ENCODE data around the gene AOPEP. TPM values are rescaled to one million over a fixed set of nuclear protein-coding genes. Genes with fewer than 3 reads are reported as not detected.

AOPEP gene
- total RNA-seq, 1 donor from 2014 or later: 175 TPM

- DNase-seq: no peak
- TF ChIP-seq CTCF (IDR thresholded peaks at IDR 0.05; ENCODE audit: borderline replicate concordance): no peak
- intact Hi-C loops (cut with micrococcal nuclease): no loop called here
- Histone ChIP-seq H3K9me3 (replicated peaks) (no peaks in the 10 kb centered on the region), H3K27me3 (ENCODE audit: low read depth) (no peaks in the 10 kb centered on the region), H3K27ac (replicated peaks) (no peak overlapping the region), H3K4me1 (no peaks in the 10 kb centered on the region), H3K36me3 (no peaks in the 10 kb centered on the region), H3K4me3 (no peak overlapping the region)
These were observed 22.9 kb upstream of the AOPEP start for GRCh38 chr9:94703488-94704140.

GRCh38 chr9:94705162-94705702 is 21.3 kb upstream of the AOPEP start:
- no peak for DNase-seq
- no peak overlapping the region for H3K4me3 ChIP-seq
- intact Hi-C loops (cut with micrococcal nuclease): no loop called here
- no peaks in the 10 kb centered on the region for H3K4me1 ChIP-seq
- no peak for TF ChIP-seq CTCF (IDR thresholded peaks at IDR 0.05; ENCODE audit: borderline replicate concordance)
- no peaks in the 10 kb centered on the region for H3K27me3 ChIP-seq (ENCODE audit: low read depth)
- H3K9me3 ChIP-seq (replicated peaks): no peaks in the 10 kb centered on the region
- H3K27ac ChIP-seq (replicated peaks): no peak overlapping the region
- H3K36me3 ChIP-seq: no peaks in the 10 kb centered on the region

- Histone ChIP-seq H3K27ac (replicated peaks) (no peak overlapping the region), H3K36me3 (no peaks in the 10 kb centered on the region), H3K9me3 (replicated peaks) (no peaks in the 10 kb centered on the region), H3K4me1 (no peaks in the 10 kb centered on the region), H3K27me3 (ENCODE audit: low read depth) (no peaks in the 10 kb centered on the region), H3K4me3 (no peak overlapping the region)
- TF ChIP-seq CTCF (IDR thresholded peaks at IDR 0.05; ENCODE audit: borderline replicate concordance): no peak
- intact Hi-C loops (cut with micrococcal nuclease): no loop called here
- no peak for DNase-seq
These were observed 19.6 kb upstream of the AOPEP start for GRCh38 chr9:94706922-94707321.

- DNase-seq: no peak
- Histone ChIP-seq H3K36me3 (no peaks in the 10 kb centered on the region), H3K4me1 (no peaks in the 10 kb centered on the region), H3K27ac (replicated peaks) (no peak overlapping the region), H3K4me3 (no peak overlapping the region), H3K9me3 (replicated peaks) (no peaks in the 10 kb centered on the region), H3K27me3 (ENCODE audit: low read depth) (no peaks in the 10 kb centered on the region)
- no peak for TF ChIP-seq CTCF (IDR thresholded peaks at IDR 0.05; ENCODE audit: borderline replicate concordance)
- intact Hi-C loops (cut with micrococcal nuclease): no loop called here
These were observed 12.9 kb upstream of the AOPEP start for GRCh38 chr9:94713436-94714215.

- H3K27ac ChIP-seq (replicated peaks): no peak overlapping the region
- H3K4me3 ChIP-seq: no peak overlapping the region
- no peak for DNase-seq
- H3K36me3 ChIP-seq: no peaks in the 10 kb centered on the region
- no peaks in the 10 kb centered on the region for H3K27me3 ChIP-seq (ENCODE audit: low read depth)
- no peaks in the 10 kb centered on the region for H3K9me3 ChIP-seq (replicated peaks)
- no peaks in the 10 kb centered on the region for H3K4me1 ChIP-seq
- no peak for TF ChIP-seq CTCF (IDR thresholded peaks at IDR 0.05; ENCODE audit: borderline replicate concordance)
- intact Hi-C loops (cut with micrococcal nuclease): no loop called here
These were observed 12.0 kb upstream of the AOPEP start for GRCh38 chr9:94714494-94714893.
